HCT116 (cell line): ENCODE measurements around the gene IL36G. TPM values are rescaled to one million over a fixed set of nuclear protein-coding genes. Genes with fewer than 3 reads are reported as not detected.

Source experiments
- ATAC-seq: fragments of 200-7000 bp; cut with Tn5 transposase; 2 replicates; pipeline ENCODE4 v1.9.1; 2020; ENCODE audit warnings: mild to moderate bottlenecking, moderate library complexity
- BruUV-seq: library from RNA; stranded (reverse); fragments of 400-500 nt; replicated peaks from 2 replicates; lab custom pipeline; 2021; lab: Mats Ljungman, UMichigan
- CTCF ChIA-PET: fragments of 300-600 bp; sonication (Branson Sonifier 250); formaldehyde crosslinking; loops from one replicate; lab custom pipeline; 2021; ENCODE audit warnings: antibody characterized with exemption; lab: Charles Lee
- POLR2A ChIA-PET: fragments of 300-600, 350-600 bp; sonication (Branson Sonifier 250); formaldehyde crosslinking; loops from one replicate; lab custom pipeline; 2021; ENCODE audit warnings: antibody characterized with exemption; lab: Charles Lee
- RAD21 ChIA-PET, 2 experiments: fragments of 300-600 bp; sonication (Branson Sonifier 250); formaldehyde crosslinking; loops; one replicate each; lab custom pipeline; 2023; ENCODE audit warnings: low total read pairs in 2 of 2; ENCODE audit not compliant: uncharacterized antibody in 2 of 2, unreplicated experiment in 2 of 2, low non-redundant PET in 1 of 2; lab: Charles Lee
- DNase-seq: peaks from one replicate; pipeline ENCODE4 v3.0.0-alpha.2; 2010; ENCODE audit warnings: low read depth, low spot score
- H2AFZ ChIP-seq: fragments of 200-600 bp; shearing (Covaris generic), sonication (generic); 2 replicates; pipeline ENCODE4 v1.6.1; 2017; ENCODE audit warnings: low read depth, mixed run types, mixed read lengths, antibody characterized with exemption, low read length; ENCODE audit not compliant: poor library complexity, severe bottlenecking
- H3K27ac ChIP-seq: 2 replicates; pipeline ENCODE4 v1.5.1; 2012; ENCODE audit warnings: low read depth, low read length
- H3K27me3 ChIP-seq: fragments of 200-600 bp; sonication (generic); 2 replicates; pipeline ENCODE4 v1.6.1; 2016; ENCODE audit warnings: mixed run types, low read length, mixed read lengths; ENCODE audit not compliant: insufficient read depth
- H3K36me3 ChIP-seq, 2 experiments: fragments of 200-500 bp in 1 of 2; fragments of 200-600 bp in 1 of 2; sonication (Bioruptor generic) in 1 of 2; sonication (generic) in 1 of 2; 2 replicates each; pipeline versions ENCODE4 v1.5.1 to v1.6.1; 2014 to 2016; ENCODE audit warnings: low read length in 2 of 2, inconsistent platforms in 1 of 2, mixed read lengths in 1 of 2, mixed run types in 1 of 2; ENCODE audit not compliant: insufficient read depth in 2 of 2, control insufficient read depth in 1 of 2
- H3K4me1 ChIP-seq, 2 experiments: fragments of 200-600 bp in 1 of 2; sonication (generic) in 1 of 2; 2 replicates each; pipeline versions ENCODE4 v1.5.1 to v1.6.1; 2012 to 2017; ENCODE audit warnings: low read length in 2 of 2, inconsistent platforms in 1 of 2, mild to moderate bottlenecking in 1 of 2, mixed read lengths in 1 of 2, mixed run types in 1 of 2, moderate library complexity in 1 of 2; ENCODE audit not compliant: insufficient read depth in 2 of 2, control insufficient read depth in 1 of 2
- H3K4me2 ChIP-seq: fragments of 200-600 bp; sonication (generic); 2 replicates; pipeline ENCODE4 v1.6.1; 2017; ENCODE audit warnings: mixed run types, low read length, mixed read lengths
- H3K4me3 ChIP-seq, 2 experiments: fragments of 200-600 bp in 1 of 2; sonication (generic) in 1 of 2; replicated peaks in 1 of 2; 2 replicates each; pipeline ENCODE4 v1.5.1; 2011 to 2016; ENCODE audit warnings: low read length in 2 of 2, control low read depth in 1 of 2, low read depth in 1 of 2, mild to moderate bottlenecking in 1 of 2, mixed read lengths in 1 of 2, mixed run types in 1 of 2
- H3K79me2 ChIP-seq: fragments of 200-600 bp; sonication (generic); 2 replicates; pipeline ENCODE4 v1.6.1; 2017; ENCODE audit warnings: mild to moderate bottlenecking, mixed run types, low read length, moderate library complexity, mixed read lengths; ENCODE audit not compliant: insufficient read depth
- H3K9ac ChIP-seq: fragments of 200-600 bp; sonication (generic); 2 replicates; pipeline ENCODE4 v1.6.1; 2016; ENCODE audit warnings: low read length, mixed read lengths
- H3K9me2 ChIP-seq: fragments of 200-600 bp; sonication (generic), shearing (Covaris generic); 2 replicates; pipeline ENCODE4 v1.6.1; 2017; ENCODE audit warnings: mixed run types, mild to moderate bottlenecking, moderate library complexity; ENCODE audit not compliant: insufficient read depth
- H3K9me3 ChIP-seq, 2 experiments: fragments of 200-500 bp in 1 of 2; fragments of 200-600 bp in 1 of 2; sonication (Bioruptor generic) in 1 of 2; sonication (generic) in 1 of 2; 2 replicates each; pipeline ENCODE4 v1.6.1; 2014 to 2017; ENCODE audit warnings: low read length in 2 of 2, mixed read lengths in 2 of 2, inconsistent platforms in 1 of 2, low read depth in 1 of 2, mild to moderate bottlenecking in 1 of 2, mixed run types in 1 of 2, moderate library complexity in 1 of 2; ENCODE audit not compliant: control insufficient read depth in 1 of 2, insufficient read depth in 1 of 2
- H4K20me1 ChIP-seq: fragments of 200-600 bp; sonication (generic), shearing (Covaris generic); 2 replicates; pipeline ENCODE4 v1.6.1; 2017; ENCODE audit warnings: mixed run types, mild to moderate bottlenecking, moderate library complexity; ENCODE audit not compliant: insufficient read depth
- ATF3 ChIP-seq: IDR thresholded peaks from 2 replicates; pipeline ENCODE4 v1.6.1; 2012
- CBX3 ChIP-seq: IDR thresholded peaks from 2 replicates; pipeline ENCODE4 v1.6.1; 2012; ENCODE audit warnings: low read depth
- CEBPB ChIP-seq: IDR thresholded peaks from 2 replicates; pipeline ENCODE4 v1.6.1; 2012; ENCODE audit warnings: low read depth
- CTCF ChIP-seq, 3 experiments: fragments of 200-600 bp in 1 of 3; sonication (generic) in 1 of 3; IDR thresholded peaks in 2 of 3; conservative IDR thresholded peaks in 1 of 3; 2 replicates each; pipeline ENCODE4 v1.5.1; 2012 to 2017; ENCODE audit warnings: low read depth in 2 of 3, low read length in 2 of 3, antibody characterized with exemption in 1 of 3, borderline replicate concordance in 1 of 3, control low read depth in 1 of 3, mild to moderate bottlenecking in 1 of 3, mixed read lengths in 1 of 3, mixed run types in 1 of 3, moderate library complexity in 1 of 3; ENCODE audit not compliant: insufficient read depth in 1 of 3
- EGR1 ChIP-seq: IDR thresholded peaks from 2 replicates; pipeline ENCODE4 v1.6.1; 2012; ENCODE audit warnings: low read depth
- EZH2 ChIP-seq: fragments of 200-600 bp; sonication (generic); IDR thresholded peaks from 2 replicates; pipeline ENCODE4 v1.6.1; 2017; ENCODE audit warnings: antibody characterized with exemption, mixed run types
- EZH2phosphoT487 ChIP-seq: fragments of 200-600 bp; IDR thresholded peaks from 2 replicates; pipeline ENCODE4 v1.6.1; 2018; ENCODE audit warnings: antibody characterized with exemption, borderline replicate concordance
- FOSL1 ChIP-seq: IDR thresholded peaks from 2 replicates; pipeline ENCODE4 v1.6.1; 2012; ENCODE audit warnings: low read depth
- JUND ChIP-seq: IDR thresholded peaks from 2 replicates; pipeline ENCODE4 v1.6.1; 2012
- MAX ChIP-seq: IDR thresholded peaks from 2 replicates; pipeline ENCODE4 v1.6.1; 2012
- REST ChIP-seq: IDR thresholded peaks from 2 replicates; pipeline ENCODE4 v1.6.1; 2012; ENCODE audit warnings: low read depth
- SRF ChIP-seq: IDR thresholded peaks from 2 replicates; pipeline ENCODE4 v1.6.1; 2012; ENCODE audit warnings: low read depth
- TCF7L2 ChIP-seq: IDR thresholded peaks from 2 replicates; pipeline ENCODE4 v1.7.0; 2011; ENCODE audit warnings: borderline replicate concordance, inconsistent platforms; ENCODE audit not compliant: insufficient read depth, insufficient read length; ENCODE audit errors: extremely low read depth
- YY1 ChIP-seq: IDR thresholded peaks from 2 replicates; pipeline ENCODE4 v1.6.1; 2011; ENCODE audit warnings: low read length, low read depth, moderate library complexity, mild to moderate bottlenecking; ENCODE audit not compliant: insufficient replicate concordance; ENCODE audit errors: extremely low read depth
- ZBTB33 ChIP-seq: IDR thresholded peaks from 2 replicates; pipeline ENCODE4 v1.6.1; 2011; ENCODE audit warnings: mild to moderate bottlenecking, low read length, moderate library complexity; ENCODE audit not compliant: insufficient replicate concordance; ENCODE audit errors: extremely low read depth
- ZFX ChIP-seq: fragments of 450-650 bp; IDR thresholded peaks from 2 replicates; pipeline ENCODE4 v1.6.1; 2017
- ZNF274 ChIP-seq: fragments of 200-500 bp; sonication (Bioruptor generic); IDR thresholded peaks from 2 replicates; pipeline ENCODE4 v1.6.1; 2014; ENCODE audit warnings: mild to moderate bottlenecking, low read depth, low read length, inconsistent platforms
- intact Hi-C: fragments of 100-400 bp; cut with micrococcal nuclease; formaldehyde crosslinking; loops from 2 replicates; pipeline ENCODE4 v1.10.0; 2022
- total RNA-seq: library from RNA; stranded (reverse); gene quantifications from one replicate; pipeline ENCODE4 v1.2.1, GENCODE V29; 2021; ENCODE audit not compliant: unreplicated experiment

The IL36G gene
- total RNA-seq, 1 experiment from 2014 or later = not detected

- DNase-seq = no peak
- POLR2A ChIA-PET = no interaction called here
- H2AFZ ChIP-seq = no peak overlapping the region
- intact Hi-C loops = no loop called here
- no peak overlapping the region for H3K4me3 ChIP-seq
- CTCF ChIA-PET = no interaction called here
- no peaks in the 10 kb centered on the region for H4K20me1 ChIP-seq
- TF ChIP-seq ZFX = no peak
- TF ChIP-seq JUND = no peak
- no peak for TF ChIP-seq ZNF274
- no peak for TF ChIP-seq REST
- TF ChIP-seq SRF = no peak
- TF ChIP-seq EZH2 = no peak
- TF ChIP-seq FOSL1 = no peak
- TF ChIP-seq EZH2phosphoT487 = no peak
- TF ChIP-seq ATF3 = no peak
- no peak for TF ChIP-seq EGR1
- no peak for TF ChIP-seq ZBTB33
- TF ChIP-seq YY1 = no peak
- no peak for TF ChIP-seq MAX
- TF ChIP-seq CBX3 = no peak
- no peak for TF ChIP-seq CEBPB
- no peak for TF ChIP-seq TCF7L2
- TF ChIP-seq CTCF (IDR thresholded peaks at IDR 0.05 in 2 of 3, conservative IDR thresholded peaks at IDR 0.05 in 1 of 3; ENCODE audit: borderline replicate concordance in 1 of 3, insufficient read depth in 1 of 3, low read depth in 2 of 3, low read length in 2 of 3) = no peak
- TF ChIP-seq, all 23 proteins: peak for 0
- Histone ChIP-seq H3K9me3 (no peaks in the 10 kb centered on the region), H3K79me2 (no peaks in the 10 kb centered on the region), H3K9me2 (no peaks in the 10 kb centered on the region), H3K9ac (no peak overlapping the region), H3K27ac (no peak overlapping the region), H3K4me1 (no peaks in the 10 kb centered on the region), H3K27me3 (no peaks in the 10 kb centered on the region), H3K36me3 (no peaks in the 10 kb centered on the region), H3K4me2 (no peak overlapping the region)
- RAD21 ChIA-PET = no interaction called here
- no TSS peak for BruUV-seq
- ATAC-seq = no peak
Measured at GRCh38 chr2:113007250-113007649, 29.4 kb downstream of the IL36G start.
